ENCODE data around the gene ROBO1. TPM values are rescaled to one million over a fixed set of nuclear protein-coding genes. Genes with fewer than 3 reads are reported as not detected.

The ROBO1 gene
- total RNA-seq, 1 experiment from 2014 or later, result 33.9 TPM

GRCh38 chr3:78917536-78917935 lies 850.3 kb downstream of the ROBO1 start:
- intact Hi-C loops (cut with micrococcal nuclease; ENCODE audit: unreplicated experiment), result no loop called here
- BruUV-seq (replicated peaks), result no TSS peak
- CTCF ChIA-PET, result no interaction called here
- Mint-ChIP-seq H3K9me3 (ENCODE audit: low read depth, unreplicated experiment) (no peaks in the 10 kb centered on the region), H3K36me3 (ENCODE audit: insufficient read depth, unreplicated experiment) (peaks cover 4% of the 10 kb centered on the region), H3K27ac (ENCODE audit: unreplicated experiment) (no peak overlapping the region), H3K4me1 (ENCODE audit: low read depth, unreplicated experiment) (peaks cover 14% of the 10 kb centered on the region), H3K27me3 (ENCODE audit: unreplicated experiment) (no peaks in the 10 kb centered on the region), H3K4me3 (ENCODE audit: low read depth, unreplicated experiment) (no peak overlapping the region)
- no peak for DNase-seq
- TF ChIP-seq, protein P1, sequence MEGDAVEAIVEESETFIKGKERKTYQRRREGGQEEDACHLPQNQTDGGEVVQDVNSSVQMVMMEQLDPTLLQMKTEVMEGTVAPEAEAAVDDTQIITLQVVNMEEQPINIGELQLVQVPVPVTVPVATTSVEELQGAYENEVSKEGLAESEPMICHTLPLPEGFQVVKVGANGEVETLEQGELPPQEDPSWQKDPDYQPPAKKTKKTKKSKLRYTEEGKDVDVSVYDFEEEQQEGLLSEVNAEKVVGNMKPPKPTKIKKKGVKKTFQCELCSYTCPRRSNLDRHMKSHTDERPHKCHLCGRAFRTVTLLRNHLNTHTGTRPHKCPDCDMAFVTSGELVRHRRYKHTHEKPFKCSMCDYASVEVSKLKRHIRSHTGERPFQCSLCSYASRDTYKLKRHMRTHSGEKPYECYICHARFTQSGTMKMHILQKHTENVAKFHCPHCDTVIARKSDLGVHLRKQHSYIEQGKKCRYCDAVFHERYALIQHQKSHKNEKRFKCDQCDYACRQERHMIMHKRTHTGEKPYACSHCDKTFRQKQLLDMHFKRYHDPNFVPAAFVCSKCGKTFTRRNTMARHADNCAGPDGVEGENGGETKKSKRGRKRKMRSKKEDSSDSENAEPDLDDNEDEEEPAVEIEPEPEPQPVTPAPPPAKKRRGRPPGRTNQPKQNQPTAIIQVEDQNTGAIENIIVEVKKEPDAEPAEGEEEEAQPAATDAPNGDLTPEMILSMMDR (IDR thresholded peaks at IDR 0.05; ENCODE audit: unreplicated experiment), result no peak

DNA sequence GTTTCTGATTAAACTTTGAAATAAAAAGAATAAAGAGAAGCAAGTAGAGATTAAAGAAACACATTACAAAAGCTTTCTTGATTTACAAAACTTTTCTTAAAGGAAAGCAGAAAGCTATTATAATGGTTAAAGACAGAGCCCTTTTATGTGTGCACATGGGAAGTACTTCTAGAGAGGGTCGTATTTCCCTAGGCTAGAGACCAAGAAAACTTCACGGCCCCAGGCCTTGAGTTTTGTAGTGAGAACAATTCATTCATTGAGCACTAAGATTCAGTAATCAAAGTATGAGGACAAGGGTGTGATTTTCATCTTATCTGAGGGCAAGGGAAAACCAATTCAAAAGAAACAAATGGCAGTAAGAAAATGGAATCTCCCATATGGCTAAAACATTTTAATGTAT lies 854.1 kb downstream of the ROBO1 start:
- TF ChIP-seq, protein P1 (IDR thresholded peaks at IDR 0.05; ENCODE audit: unreplicated experiment), result no peak
- DNase-seq, result no peak
- H3K4me1 Mint-ChIP-seq (ENCODE audit: low read depth, unreplicated experiment), result peaks cover 6% of the 10 kb centered on the region
- H3K27me3 Mint-ChIP-seq (ENCODE audit: unreplicated experiment), result no peaks in the 10 kb centered on the region
- BruUV-seq (replicated peaks), result no TSS peak
- CTCF ChIA-PET, result no interaction called here
- no peaks in the 10 kb centered on the region for H3K9me3 Mint-ChIP-seq (ENCODE audit: low read depth, unreplicated experiment)
- no peak overlapping the region for H3K27ac Mint-ChIP-seq (ENCODE audit: unreplicated experiment)
- H3K36me3 Mint-ChIP-seq (ENCODE audit: insufficient read depth, unreplicated experiment), result no peaks in the 10 kb centered on the region
- no peak overlapping the region for H3K4me3 Mint-ChIP-seq (ENCODE audit: low read depth, unreplicated experiment)
- intact Hi-C loops (cut with micrococcal nuclease; ENCODE audit: unreplicated experiment), result no loop called here

- BruUV-seq (replicated peaks), result no TSS peak
- intact Hi-C loops (cut with micrococcal nuclease; ENCODE audit: unreplicated experiment), result no loop called here
- TF ChIP-seq, protein P1 (IDR thresholded peaks at IDR 0.05; ENCODE audit: unreplicated experiment), result no peak
- Mint-ChIP-seq H3K4me1 (ENCODE audit: low read depth, unreplicated experiment) (no peaks in the 10 kb centered on the region), H3K9me3 (ENCODE audit: low read depth, unreplicated experiment) (no peaks in the 10 kb centered on the region), H3K36me3 (ENCODE audit: insufficient read depth, unreplicated experiment) (no peaks in the 10 kb centered on the region), H3K27me3 (ENCODE audit: unreplicated experiment) (no peaks in the 10 kb centered on the region), H3K27ac (ENCODE audit: unreplicated experiment) (no peak overlapping the region), H3K4me3 (ENCODE audit: low read depth, unreplicated experiment) (no peak overlapping the region)
- no peak for DNase-seq
- CTCF ChIA-PET, result no interaction called here
These were observed 855.1 kb downstream of the ROBO1 start for GRCh38 chr3:78912687-78913086.

- no TSS peak for BruUV-seq (replicated peaks)
- no peaks in the 10 kb centered on the region for H3K4me1 Mint-ChIP-seq (ENCODE audit: low read depth, unreplicated experiment)
- no peak overlapping the region for H3K4me3 Mint-ChIP-seq (ENCODE audit: low read depth, unreplicated experiment)
- TF ChIP-seq, protein P1 (IDR thresholded peaks at IDR 0.05; ENCODE audit: unreplicated experiment), result no peak
- H3K27ac Mint-ChIP-seq (ENCODE audit: unreplicated experiment), result no peak overlapping the region
- no peak for DNase-seq
- no peaks in the 10 kb centered on the region for H3K9me3 Mint-ChIP-seq (ENCODE audit: low read depth, unreplicated experiment)
- intact Hi-C loops (cut with micrococcal nuclease; ENCODE audit: unreplicated experiment), result no loop called here
- CTCF ChIA-PET, result no interaction called here
- no peaks in the 10 kb centered on the region for H3K36me3 Mint-ChIP-seq (ENCODE audit: insufficient read depth, unreplicated experiment)
- H3K27me3 Mint-ChIP-seq (ENCODE audit: unreplicated experiment), result no peaks in the 10 kb centered on the region
These were observed 855.5 kb downstream of the ROBO1 start for GRCh38 chr3:78912259-78912658.

DNA sequence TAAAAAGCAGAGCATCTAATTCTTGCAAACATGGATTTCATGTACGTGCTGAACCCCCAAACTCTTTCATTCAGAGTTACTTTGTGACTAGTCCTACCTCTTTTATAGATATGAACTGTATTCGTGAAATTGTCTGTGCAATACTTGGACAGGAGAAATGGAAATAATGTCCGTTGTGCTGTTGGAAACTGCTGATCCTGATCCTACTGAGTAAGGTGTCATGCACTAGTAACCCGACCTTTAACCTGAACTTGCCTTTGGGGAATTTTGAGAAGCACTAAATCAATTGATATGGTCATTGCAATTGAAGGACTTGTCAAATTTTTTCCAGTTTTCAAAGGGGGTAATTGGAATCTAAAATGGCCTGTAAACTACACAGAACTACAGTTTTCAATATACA lies 856.4 kb downstream of the ROBO1 start:
- no TSS peak for BruUV-seq (replicated peaks)
- H3K4me3 Mint-ChIP-seq (ENCODE audit: low read depth, unreplicated experiment), result no peak overlapping the region
- H3K9me3 Mint-ChIP-seq (ENCODE audit: low read depth, unreplicated experiment), result no peaks in the 10 kb centered on the region
- no peaks in the 10 kb centered on the region for H3K27me3 Mint-ChIP-seq (ENCODE audit: unreplicated experiment)
- DNase-seq, result no peak
- intact Hi-C loops (cut with micrococcal nuclease; ENCODE audit: unreplicated experiment), result no loop called here
- H3K4me1 Mint-ChIP-seq (ENCODE audit: low read depth, unreplicated experiment), result no peaks in the 10 kb centered on the region
- no peaks in the 10 kb centered on the region for H3K36me3 Mint-ChIP-seq (ENCODE audit: insufficient read depth, unreplicated experiment)
- TF ChIP-seq, protein P1 (IDR thresholded peaks at IDR 0.05; ENCODE audit: unreplicated experiment), result no peak
- H3K27ac Mint-ChIP-seq (ENCODE audit: unreplicated experiment), result no peak overlapping the region
- CTCF ChIA-PET, result no interaction called here
